HepG2 (cell line): Measurements from ENCODE around the gene ORC2. TPM values are rescaled to one million over a fixed set of nuclear protein-coding genes. Genes with fewer than 3 reads are reported as not detected.

Experiments used
- ADNP ChIP-seq: sonication (generic); formaldehyde crosslinking; IDR thresholded peaks from 2 replicates; pipeline ENCODE4 v1.4.0; 2020; ENCODE audit warnings: missing genetic modification reagents
- ARNTL ChIP-seq: sonication (generic); formaldehyde crosslinking; IDR thresholded peaks from 2 replicates; pipeline ENCODE4 v1.4.0; 2020; ENCODE audit warnings: mild to moderate bottlenecking, missing genetic modification reagents
- CCDC6 ChIP-seq: sonication (generic); formaldehyde crosslinking; IDR thresholded peaks from 2 replicates; pipeline ENCODE4 v1.8.1; 2022; ENCODE audit warnings: mild to moderate bottlenecking, missing genetic modification reagents, moderate library complexity
- CTCF ChIP-seq: sonication (generic); formaldehyde crosslinking; IDR thresholded peaks from 2 replicates; pipeline ENCODE4 v1.5.0; 2020; ENCODE audit warnings: mild to moderate bottlenecking, missing genetic modification reagents, moderate library complexity
- GPBP1L1 ChIP-seq: sonication (generic); formaldehyde crosslinking; IDR thresholded peaks from 2 replicates; pipeline ENCODE4 v1.5.0; 2020; ENCODE audit warnings: mild to moderate bottlenecking, missing genetic modification reagents
- GTF3A ChIP-seq: sonication (generic); formaldehyde crosslinking; conservative IDR thresholded peaks from 2 replicates; pipeline ENCODE4 v1.4.0; 2020; ENCODE audit warnings: mild to moderate bottlenecking, missing genetic modification reagents
- ISX ChIP-seq: sonication (generic); formaldehyde crosslinking; conservative IDR thresholded peaks from 2 replicates; pipeline ENCODE4 v1.5.0; 2020; ENCODE audit warnings: missing genetic modification reagents
- JUN ChIP-seq: sonication (generic); formaldehyde crosslinking; IDR thresholded peaks from 2 replicates; pipeline ENCODE4 v1.4.0; 2020; ENCODE audit warnings: mild to moderate bottlenecking, missing genetic modification reagents
- NPAS2 ChIP-seq: sonication (generic); formaldehyde crosslinking; IDR thresholded peaks from 2 replicates; pipeline ENCODE4 v1.8.0; 2022; ENCODE audit warnings: mild to moderate bottlenecking, missing genetic modification reagents, borderline replicate concordance
- NR2F6 ChIP-seq, 2 experiments: IDR thresholded peaks; 2 replicates each; pipeline ENCODE4 v1.6.1; 2016; ENCODE audit warnings: antibody characterized with exemption in 1 of 2, mild to moderate bottlenecking in 1 of 2
- PRMT3 ChIP-seq: sonication (generic); formaldehyde crosslinking; IDR thresholded peaks from 2 replicates; pipeline ENCODE4 v1.8.1; 2022; ENCODE audit warnings: low read depth, mild to moderate bottlenecking, moderate library complexity, missing genetic modification reagents, borderline replicate concordance
- REXO4 ChIP-seq: sonication (generic); formaldehyde crosslinking; IDR thresholded peaks from 2 replicates; pipeline ENCODE4 v1.8.0; 2022; ENCODE audit warnings: missing genetic modification reagents, mild to moderate bottlenecking, borderline replicate concordance
- SMAD1 ChIP-seq: sonication (generic); formaldehyde crosslinking; IDR thresholded peaks from 2 replicates; pipeline ENCODE4 v1.4.0; 2020; ENCODE audit warnings: missing genetic modification reagents, low read depth, mild to moderate bottlenecking, borderline replicate concordance
- ZBED4 ChIP-seq: sonication (generic); formaldehyde crosslinking; IDR thresholded peaks from 2 replicates; pipeline ENCODE4 v1.4.0; 2020; ENCODE audit warnings: missing genetic modification reagents, borderline replicate concordance
- ZBTB25 ChIP-seq: IDR thresholded peaks from 2 replicates; pipeline ENCODE4 v1.6.1; 2018; ENCODE audit warnings: missing genetic modification reagents
- ZNF232 ChIP-seq: sonication (generic); formaldehyde crosslinking; IDR thresholded peaks from 2 replicates; pipeline ENCODE4 v1.4.0; 2020; ENCODE audit warnings: missing genetic modification reagents, borderline replicate concordance
- ZNF33A ChIP-seq: sonication (generic); formaldehyde crosslinking; IDR thresholded peaks from 2 replicates; pipeline ENCODE4 v1.5.1; 2020; ENCODE audit warnings: missing genetic modification reagents, mild to moderate bottlenecking, moderate library complexity, borderline replicate concordance
- ZNF451 ChIP-seq: sonication (generic); formaldehyde crosslinking; IDR thresholded peaks from 2 replicates; pipeline ENCODE4 v1.5.0; 2020; ENCODE audit warnings: mild to moderate bottlenecking, missing genetic modification reagents
- ZNF614 ChIP-seq: IDR thresholded peaks from 2 replicates; pipeline ENCODE4 v1.6.1; 2018; ENCODE audit warnings: missing biosample characterization, missing genetic modification reagents, inconsistent platforms, borderline replicate concordance
- ZNF629 ChIP-seq: sonication (generic); formaldehyde crosslinking; conservative IDR thresholded peaks from 2 replicates; pipeline ENCODE4 v1.5.0; 2020; ENCODE audit warnings: missing genetic modification reagents
- ZNF740 ChIP-seq: sonication (generic); formaldehyde crosslinking; IDR thresholded peaks from 2 replicates; pipeline ENCODE4 v1.4.0; 2020; ENCODE audit warnings: missing genetic modification reagents
- ZNF773 ChIP-seq: sonication (generic); formaldehyde crosslinking; IDR thresholded peaks from 2 replicates; pipeline ENCODE4 v1.4.0; 2020; ENCODE audit warnings: missing genetic modification reagents, borderline replicate concordance
- polyA plus RNA-seq, 8 experiments: library from polyadenylated mRNA; depleted of rRNA in 3 of 8; stranded (reverse) in 7 of 8; unstranded in 1 of 8; fragments of >200 nt; fragmentation: Illumina TruSeq in 4 of 8; extraction: Trizol in 4 of 8; gene quantifications; 2 replicates each; pipeline versions ENCODE4 v1.2.1 to v1.2.3, GENCODE V29; 2011 to 2016; ENCODE audit warnings: low read depth in 4 of 8, missing spikeins in 1 of 8, mixed read lengths in 1 of 8; ENCODE audit not compliant: insufficient read depth in 1 of 8
- total RNA-seq, 5 experiments: library from RNA; depleted of rRNA; stranded (reverse); fragments of >200 nt; fragmentation: Illumina TruSeq; extraction: Trizol; gene quantifications; 2 replicates each; pipeline ENCODE4 v1.2.3, GENCODE V29; 2016; ENCODE audit warnings: low read depth in 1 of 5

The ORC2 gene
- total and polyA plus RNA-seq, 2 of the 13 experiments (the other 11 are each of a cell fraction or from before 2014, with no cell fraction given) = 19.3 to 73.5 TPM

- no peak for TF ChIP-seq CCDC6 (CRISPR knock-in tag)
- peak; percentile 56 for TF ChIP-seq ZNF614 (CRISPR knock-in tag)
- TF ChIP-seq CTCF (CRISPR knock-in tag) = no peak
- TF ChIP-seq JUN = 0 out of 2 replicates have a peak, but pooled peaks have one; percentile 65
- no peak for TF ChIP-seq REXO4 (CRISPR knock-in tag)
- no peak for TF ChIP-seq PRMT3 (CRISPR knock-in tag)
- peak; percentile 24; the same call in 1 of the 2 replicates for TF ChIP-seq ARNTL (CRISPR knock-in tag)
- no peak for TF ChIP-seq ZNF740 (CRISPR knock-in tag)
- TF ChIP-seq ZNF629 = peak; percentile 68
- no peak for TF ChIP-seq ISX
- peak; percentile 99 for TF ChIP-seq ZNF232 (CRISPR knock-in tag)
- TF ChIP-seq ZNF33A (CRISPR knock-in tag) = no peak
- peak; percentile 49; the same call in 1 of the 2 replicates for TF ChIP-seq ZBTB25
- TF ChIP-seq ZNF451 (CRISPR knock-in tag) = no peak
- no peak for TF ChIP-seq GPBP1L1 (CRISPR knock-in tag)
- TF ChIP-seq NPAS2 (CRISPR knock-in tag) = no peak
- TF ChIP-seq ZBED4 (CRISPR knock-in tag) = 0 out of 2 replicates have a peak, but pooled peaks have one; percentile 10
- no peak for TF ChIP-seq ZNF773 (CRISPR knock-in tag)
- TF ChIP-seq SMAD1 (CRISPR knock-in tag) = no peak
- TF ChIP-seq NR2F6 (IDR thresholded peaks at IDR 0.05) = peak; percentile 70; the same call in 1 of the 2 replicates
- peak; percentile 57 for TF ChIP-seq NR2F6 (CRISPR knock-in tag; IDR thresholded peaks at IDR 0.05)
- TF ChIP-seq GTF3A (CRISPR knock-in tag) = no peak
- TF ChIP-seq ADNP (CRISPR knock-in tag) = peak; percentile 96
Observed at GRCh38 chr2:201008296-201008829, 44.9 kb upstream of the ORC2 start (continued).
